ENCODE data around the gene ACIN1.

The ACIN1 gene

DNA sequence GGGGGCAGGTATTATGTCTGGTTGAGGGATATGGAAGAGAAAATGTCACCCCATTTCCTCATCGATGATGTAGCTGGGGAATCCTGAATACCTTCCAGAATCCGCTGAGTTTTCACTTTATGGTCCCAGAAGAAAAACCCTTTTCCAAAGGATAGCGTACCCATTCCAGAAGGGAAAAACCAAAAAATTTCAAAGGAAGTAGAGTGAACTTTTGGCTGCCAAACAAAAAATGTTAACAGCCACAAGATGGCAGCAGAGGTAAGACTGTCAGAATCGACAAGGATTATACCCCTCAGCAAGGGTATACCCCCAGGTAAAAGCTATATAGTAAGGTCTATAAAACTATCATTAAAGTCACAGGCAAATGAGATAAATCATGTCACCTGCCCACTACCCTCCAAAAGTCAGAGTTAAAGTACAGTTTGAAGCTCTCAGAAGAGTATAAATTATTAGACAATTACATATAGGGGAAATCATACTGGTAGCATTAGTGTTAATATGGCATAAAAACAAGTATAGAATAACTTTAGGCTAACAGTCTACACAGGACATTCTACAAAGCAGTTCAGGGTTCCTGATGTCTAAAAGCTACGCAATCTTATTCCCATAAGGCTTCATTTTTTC is 18.0 kb downstream of the ACIN1 start:
- no peak for DNase-seq

GRCh38 chr14:23074906-23075305 is 20.0 kb downstream of the ACIN1 start:
- DNase-seq, result no peak

DNA sequence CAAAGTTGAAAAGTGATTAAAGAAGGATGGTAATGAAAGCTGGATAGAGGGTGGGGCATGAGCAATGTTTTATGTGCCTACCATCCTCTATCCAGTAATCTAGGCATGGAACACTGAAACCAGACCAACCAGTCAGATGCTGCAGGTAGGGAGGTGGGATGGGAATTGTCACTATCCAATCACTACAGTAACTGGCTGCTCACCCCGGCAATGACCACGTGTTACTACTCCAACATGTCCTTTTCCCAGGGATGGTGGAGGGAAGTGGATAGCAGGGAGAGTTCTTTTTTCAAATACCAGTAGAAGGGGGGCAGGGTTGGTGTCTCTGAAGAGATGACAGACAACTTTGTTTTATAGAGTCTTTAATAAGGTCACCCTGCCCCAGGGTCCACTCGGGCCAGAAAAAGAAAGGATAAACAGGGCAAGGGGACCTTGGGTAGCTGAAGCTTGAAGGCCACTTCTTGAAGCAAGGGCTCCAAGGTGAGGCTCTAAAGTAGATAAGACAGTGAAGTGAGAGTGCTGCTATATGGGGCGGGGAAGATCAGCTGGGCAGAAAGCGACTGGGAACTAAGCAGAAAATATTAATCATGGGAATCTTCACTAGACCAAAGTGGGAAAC is 22.9 kb downstream of the ACIN1 start:
- DNase-seq, result no peak

GRCh38 chr14:23071244-23071920 is 23.6 kb downstream of the ACIN1 start:
- DNase-seq, result peak; percentile 92

DNA sequence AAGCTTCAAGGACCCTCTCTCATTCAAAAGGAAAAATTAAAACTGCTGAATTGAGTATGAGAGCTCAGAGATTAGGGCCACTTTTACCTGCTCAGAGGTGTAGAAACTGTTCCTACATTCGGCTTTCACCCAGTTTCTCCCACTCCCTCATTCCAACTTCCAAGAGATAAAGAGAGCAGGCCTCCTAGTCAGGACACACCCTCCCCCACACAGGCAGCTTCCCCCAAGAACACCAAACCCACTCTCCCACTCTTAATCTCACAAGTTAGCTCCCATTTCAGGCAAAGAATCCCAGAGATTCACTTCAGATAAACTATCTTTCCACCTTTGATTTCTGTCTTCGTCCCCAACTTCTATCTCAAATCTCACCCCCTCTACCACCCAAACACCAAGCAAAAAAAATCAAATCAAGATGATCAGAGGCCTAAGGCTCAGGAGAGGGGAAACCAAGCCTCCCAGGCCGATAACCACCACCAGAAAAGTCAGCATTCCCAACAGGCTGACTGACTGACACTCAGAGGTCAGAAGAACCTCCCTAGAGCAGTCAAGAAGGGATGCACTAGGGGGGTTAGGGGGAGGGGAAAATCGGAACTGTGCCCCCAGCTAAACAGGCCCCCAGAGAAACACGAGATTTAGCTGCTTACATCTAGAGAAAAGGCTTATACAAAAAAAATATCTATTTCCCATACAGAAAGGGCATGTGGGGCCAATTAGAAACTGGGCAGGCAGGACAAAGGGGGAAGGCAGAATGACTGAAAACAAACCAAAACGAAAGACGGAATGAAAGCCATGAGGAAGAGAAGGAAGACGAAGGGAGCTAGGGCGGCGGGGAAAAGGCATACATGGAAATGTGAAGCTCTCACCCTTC is 24.4 kb downstream of the ACIN1 start:
- DNase-seq, result no peak

GRCh38 chr14:23069413-23069806 is 25.5 kb downstream of the ACIN1 start:
- no peak for DNase-seq

DNA sequence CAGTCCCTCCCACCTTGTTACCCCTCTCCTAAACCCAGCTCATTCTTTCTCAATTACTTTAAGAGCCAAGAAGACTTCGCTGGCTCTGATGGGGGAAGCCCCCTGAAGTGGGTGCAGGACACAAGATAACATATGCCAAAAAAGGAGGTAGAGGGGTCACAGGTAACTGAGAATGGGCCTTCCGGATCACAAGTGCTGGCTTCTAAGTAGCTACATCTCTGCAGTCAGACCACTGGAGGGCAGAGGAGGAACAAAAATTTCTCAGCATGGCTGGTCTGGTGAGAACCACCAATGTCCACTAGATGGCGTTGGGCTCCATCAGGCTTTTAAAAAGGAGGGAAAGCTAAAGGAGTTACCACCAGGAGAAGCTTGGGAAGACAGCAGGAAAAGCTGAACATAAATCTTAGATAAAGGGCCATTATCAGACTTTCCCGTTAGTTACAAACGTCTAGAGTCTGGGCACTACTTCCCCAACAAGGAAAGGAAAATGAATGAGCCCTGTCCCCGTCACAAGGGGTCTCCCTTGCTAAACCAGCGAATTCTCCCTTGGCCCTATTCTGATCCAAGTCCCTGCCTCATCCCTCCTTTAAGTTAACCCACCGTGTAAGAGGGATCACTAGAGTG is 26.0 kb downstream of the ACIN1 start:
- DNase-seq, result peak; percentile 91

DNA sequence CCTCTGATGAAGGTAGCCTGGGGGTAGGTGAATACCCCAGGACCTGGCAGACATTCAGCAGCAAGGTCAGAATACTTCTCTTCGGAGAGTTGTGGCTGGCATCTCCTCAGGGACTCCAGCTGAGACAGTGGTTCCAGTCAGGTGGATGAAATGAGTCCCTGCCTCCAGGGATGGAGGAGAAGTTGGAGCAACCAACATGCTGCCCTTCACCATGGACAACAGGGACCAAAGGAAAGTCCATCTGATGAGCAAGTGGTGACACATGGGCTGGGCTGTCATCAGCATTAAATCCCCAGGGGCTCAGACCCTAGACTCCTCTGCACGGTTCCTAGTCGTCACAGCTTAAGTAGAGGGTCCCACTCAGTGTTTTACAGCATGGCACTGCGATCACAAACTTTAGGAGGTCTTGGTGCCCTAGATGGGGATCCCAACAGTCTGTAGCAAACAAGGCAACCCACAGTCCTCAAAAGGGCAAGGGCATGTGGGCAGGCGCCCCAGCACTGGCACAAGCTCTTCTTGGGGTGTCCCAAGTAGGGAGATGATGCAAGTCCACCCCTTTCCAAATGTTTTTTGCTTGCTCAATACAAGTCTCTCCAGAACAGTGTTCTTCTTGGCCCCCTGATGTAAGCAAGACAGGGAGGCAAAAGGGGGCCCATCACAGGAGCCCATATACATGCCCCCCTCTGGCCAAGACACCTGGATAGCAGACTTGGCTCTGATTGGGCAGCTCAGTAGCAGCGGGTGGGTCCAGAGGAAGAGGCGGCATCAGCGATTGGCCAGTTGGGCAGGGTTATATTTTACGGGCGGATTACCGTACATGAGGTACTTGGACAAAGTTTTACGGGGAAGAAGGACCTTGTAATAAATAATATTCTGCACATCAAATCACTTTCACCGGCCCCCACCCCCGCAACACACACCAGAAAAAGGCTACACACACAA is 26.8 kb downstream of the ACIN1 start:
- DNase-seq, result no peak

DNA sequence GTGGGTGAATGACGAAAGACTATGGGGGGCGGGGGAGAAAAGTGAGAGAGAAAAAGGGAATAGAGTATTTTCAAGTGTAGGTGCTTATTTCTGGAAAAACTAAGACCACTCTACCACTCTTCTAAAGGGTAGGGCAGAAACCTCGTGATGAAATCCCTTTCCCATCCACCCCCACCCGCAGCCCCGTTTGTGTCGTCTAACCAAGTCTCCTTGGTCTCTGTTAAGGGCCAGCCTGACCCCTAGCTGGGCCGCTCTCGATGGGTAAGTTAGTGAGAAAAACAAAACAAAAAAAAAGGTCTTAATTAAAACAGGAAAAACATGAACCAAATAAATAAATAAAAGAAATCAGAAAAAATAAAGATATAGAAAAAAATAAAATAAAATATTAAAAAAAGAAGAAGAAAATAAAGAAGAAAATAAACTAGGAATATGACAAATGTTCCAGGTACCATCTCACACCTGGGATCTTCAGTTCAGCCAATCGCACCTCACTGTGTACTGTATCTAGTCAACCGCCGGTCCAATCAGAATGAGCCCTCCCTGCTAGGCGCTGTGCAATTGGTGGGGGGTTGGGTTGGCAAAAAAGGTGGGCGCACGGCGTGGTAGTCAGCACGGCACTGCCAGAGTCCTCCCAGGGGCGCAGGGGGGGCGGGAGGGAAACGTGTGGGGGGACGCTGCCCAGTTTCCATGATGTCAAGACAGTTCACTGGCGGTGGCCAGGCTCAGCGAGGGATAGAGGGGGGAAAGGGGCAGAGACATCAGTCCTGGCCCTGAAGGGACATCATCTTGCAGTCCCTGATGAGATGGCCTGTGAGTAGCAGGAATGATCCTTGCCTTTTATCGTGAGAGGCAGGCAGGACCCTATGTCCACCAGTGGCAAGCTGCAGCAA is 27.8 kb downstream of the ACIN1 start:
- no peak for DNase-seq

DNA sequence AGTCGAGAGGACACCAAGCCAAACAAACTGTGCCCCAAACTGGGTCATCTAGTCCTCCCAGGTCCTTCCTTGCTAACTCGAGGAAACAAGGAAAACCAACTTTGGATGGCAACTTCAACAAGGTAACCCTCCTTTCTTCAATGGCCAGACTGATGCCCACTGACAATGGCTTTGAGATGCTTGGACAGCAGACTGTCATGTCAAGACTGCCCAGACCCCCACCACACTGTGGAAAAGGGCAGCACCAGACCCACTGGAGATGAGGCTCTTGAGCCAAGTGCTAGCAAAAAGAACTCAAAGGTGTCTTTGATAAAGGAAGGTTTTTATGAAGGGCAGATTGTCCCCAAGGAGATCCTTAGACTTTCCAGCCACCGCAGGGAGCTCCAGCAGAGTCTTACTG is 28.6 kb downstream of the ACIN1 start:
- DNase-seq, result no peak

DNA sequence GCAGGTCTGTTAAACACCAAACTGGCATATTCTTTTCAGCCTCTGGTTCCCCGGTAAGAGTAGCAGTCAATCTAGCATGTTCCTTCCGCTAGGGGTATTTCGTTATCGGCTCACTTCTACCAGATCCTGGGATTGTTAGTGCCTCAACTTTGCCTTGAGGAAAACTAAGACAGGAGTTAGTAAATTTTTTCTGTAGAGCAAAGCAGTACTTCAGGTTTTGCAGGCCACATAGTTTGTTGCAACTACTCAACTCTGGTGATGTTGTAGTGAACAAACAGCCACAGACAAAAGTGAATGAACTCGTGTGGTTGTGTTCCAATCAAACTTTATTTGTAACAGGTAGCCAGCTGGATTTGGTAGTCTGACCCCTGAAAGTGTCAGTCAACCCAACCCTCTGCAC is 31.3 kb downstream of the ACIN1 start:
- DNase-seq, result no peak

DNA sequence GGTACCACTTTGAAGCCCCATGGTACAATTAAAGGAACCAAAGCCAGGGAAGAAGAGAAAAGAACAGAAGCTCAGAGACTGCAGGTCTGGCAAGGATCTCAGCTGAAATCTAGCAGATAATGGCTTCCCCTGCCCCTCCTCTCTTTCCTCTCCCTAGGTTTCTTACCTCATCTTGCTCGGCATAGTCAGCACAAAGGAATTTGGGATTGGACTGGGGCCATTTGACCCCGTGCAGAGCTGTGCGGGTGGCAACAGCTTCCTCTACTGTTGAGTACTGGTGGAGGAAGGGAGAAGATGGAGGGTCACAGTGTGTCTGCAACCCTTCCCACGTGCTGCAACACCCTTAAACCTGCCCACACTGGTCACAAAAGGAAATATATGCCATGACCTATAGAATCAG is 32.9 kb downstream of the ACIN1 start:
- DNase-seq, result peak; percentile 96

- no peak for DNase-seq
These were observed 34.2 kb downstream of the ACIN1 start for GRCh38 chr14:23060536-23061260.

DNA sequence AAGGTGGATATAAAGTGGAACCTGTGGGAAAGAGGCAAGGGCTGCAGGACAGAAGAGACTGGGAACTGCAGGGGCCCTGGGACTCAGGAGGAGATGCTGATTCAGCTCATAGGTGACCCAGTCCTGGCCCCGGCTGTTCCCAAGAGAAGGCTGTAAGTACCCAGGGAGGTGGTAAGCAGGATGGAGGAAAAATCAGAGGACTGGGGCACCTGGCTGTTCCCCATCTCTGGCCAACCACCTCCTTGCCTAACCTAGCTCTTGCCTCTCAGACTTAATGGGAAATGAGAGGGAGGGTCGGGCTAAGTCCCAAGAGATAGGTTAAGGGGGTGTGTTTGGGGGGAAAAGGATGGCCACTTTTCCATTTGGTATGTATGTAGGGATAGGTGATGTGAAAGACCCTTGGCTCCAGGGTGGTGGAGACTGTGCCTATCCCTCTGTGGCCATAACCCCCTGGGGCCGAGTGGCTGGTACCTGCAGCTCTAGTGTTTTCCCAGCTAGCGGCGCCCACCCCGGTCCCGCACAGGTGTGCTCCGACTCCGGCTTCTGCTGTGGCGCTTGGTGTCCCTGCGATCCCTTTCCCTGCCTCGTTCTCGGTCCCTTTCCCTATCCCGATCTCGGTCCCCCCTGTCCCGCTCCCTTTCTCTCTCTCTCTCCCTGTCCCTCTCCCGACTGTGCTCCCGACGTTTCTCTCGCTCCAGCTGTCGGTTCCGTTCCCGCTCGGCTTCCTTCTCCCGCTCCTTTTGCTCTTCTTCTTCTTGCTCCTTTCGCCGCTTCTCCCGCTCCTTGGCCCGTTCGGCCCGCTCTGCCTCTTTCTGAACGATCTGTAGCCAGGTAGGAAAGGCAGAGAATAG is 36.1 kb downstream of the ACIN1 start:
- DNase-seq, result no peak

DNA sequence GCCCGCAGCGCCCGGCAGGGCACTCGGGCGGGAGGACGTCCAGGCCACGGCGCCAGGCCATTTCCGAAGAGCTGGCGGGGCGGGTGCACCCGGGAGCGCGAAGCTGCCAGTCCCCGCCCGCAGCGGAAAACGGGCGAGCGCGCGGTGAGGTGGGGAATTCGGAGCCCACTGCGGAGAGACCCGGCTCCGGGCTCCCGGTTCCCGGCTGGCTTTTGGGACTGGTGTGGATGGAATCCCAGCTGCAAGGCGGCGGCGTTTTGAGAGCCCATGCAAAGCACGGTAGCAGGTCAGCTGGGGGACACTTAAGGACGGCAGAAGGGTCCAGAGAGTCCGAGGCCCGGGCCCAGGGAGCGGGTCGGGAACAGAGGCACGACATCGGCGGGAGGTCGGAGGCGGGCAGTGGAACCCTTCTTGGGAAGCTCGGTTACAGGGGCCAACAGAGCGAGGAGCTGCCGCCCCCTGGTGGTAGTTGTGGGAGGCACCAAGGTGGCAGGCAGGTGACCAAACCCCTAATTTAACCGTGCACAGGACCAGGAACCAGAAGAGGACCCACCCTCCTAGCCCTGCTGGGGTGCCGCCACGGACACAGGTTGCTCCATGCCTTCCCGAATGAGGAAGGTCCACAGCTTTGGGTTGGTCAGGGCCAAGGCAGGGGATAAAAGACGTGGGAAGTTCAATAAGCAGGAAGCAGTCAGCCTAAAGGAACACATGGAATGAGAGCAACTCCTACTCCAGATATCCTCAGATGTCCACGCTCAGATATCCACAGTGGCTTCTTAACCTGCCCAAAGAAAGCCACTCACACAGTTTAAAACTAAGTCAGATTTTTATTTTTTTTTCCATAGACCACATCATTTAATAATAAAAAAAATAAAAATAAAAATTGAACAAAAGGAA is 36.9 kb downstream of the ACIN1 start:
- DNase-seq, result peak; percentile 79

- DNase-seq, result peak; percentile 67
These were observed 37.8 kb downstream of the ACIN1 start, which contains the start of gene CDH24 for GRCh38 chr14:23056956-23057756. TSS of gene CDH24 (minus strand) at chr14:23057520. CDS start at chr14:23055733, 1,787 bp downstream.
